ENCODE data around the gene PIK3CA. TPM values are rescaled to one million over a fixed set of nuclear protein-coding genes. Genes with fewer than 3 reads are reported as not detected.
"Not testable (repeated sequence)": the region's sequence is repeated elsewhere in the genome, so short reads cannot be mapped to it uniquely, and the experiment has no call there.

Gene PIK3CA
- total and polyA plus RNA-seq, 10 donors: 4.9 to 40.2 (median 30.9) TPM

DNA sequence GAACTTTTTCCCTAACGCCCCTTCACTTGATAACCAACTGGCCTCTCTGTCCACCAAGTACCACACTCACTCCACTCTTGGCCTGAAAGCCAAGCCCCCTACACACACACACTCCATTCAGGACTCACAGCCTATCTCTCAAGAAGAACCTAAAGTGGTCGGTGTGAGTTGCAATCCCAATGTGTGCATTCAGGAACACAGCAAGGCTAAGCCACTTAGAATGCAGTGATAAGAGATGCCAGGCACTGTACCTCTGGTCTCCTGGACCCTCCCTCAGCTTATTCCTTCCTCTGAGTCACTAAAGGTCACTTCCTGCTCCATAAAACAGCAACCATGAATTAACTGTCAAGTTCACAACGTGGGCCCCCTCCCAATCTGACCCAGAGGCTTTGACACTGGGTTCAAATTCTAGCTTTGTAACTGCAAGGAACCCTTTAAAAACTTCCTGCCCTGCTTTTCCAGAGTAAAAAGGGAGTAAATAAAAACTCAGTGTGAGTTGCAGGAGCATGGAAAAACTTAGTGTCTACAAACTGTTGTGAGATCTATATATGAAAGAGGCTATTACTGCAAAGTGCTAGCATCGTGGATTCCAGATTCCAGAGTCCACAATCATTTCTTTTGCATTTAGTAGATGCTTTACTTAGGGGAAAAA lies 120.4 kb downstream of the PIK3CA start:
- TF ChIP-seq, protein P1, sequence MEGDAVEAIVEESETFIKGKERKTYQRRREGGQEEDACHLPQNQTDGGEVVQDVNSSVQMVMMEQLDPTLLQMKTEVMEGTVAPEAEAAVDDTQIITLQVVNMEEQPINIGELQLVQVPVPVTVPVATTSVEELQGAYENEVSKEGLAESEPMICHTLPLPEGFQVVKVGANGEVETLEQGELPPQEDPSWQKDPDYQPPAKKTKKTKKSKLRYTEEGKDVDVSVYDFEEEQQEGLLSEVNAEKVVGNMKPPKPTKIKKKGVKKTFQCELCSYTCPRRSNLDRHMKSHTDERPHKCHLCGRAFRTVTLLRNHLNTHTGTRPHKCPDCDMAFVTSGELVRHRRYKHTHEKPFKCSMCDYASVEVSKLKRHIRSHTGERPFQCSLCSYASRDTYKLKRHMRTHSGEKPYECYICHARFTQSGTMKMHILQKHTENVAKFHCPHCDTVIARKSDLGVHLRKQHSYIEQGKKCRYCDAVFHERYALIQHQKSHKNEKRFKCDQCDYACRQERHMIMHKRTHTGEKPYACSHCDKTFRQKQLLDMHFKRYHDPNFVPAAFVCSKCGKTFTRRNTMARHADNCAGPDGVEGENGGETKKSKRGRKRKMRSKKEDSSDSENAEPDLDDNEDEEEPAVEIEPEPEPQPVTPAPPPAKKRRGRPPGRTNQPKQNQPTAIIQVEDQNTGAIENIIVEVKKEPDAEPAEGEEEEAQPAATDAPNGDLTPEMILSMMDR (IDR thresholded peaks at IDR 0.05 in 8 of 11, conservative IDR thresholded peaks at IDR 0.05 in 3 of 11): no peak
- TF ChIP-seq POLR2AphosphoS5 (IDR thresholded peaks at IDR 0.05) (peak in 1 of 3 donors; percentile 40), POLR2A (IDR thresholded peaks at IDR 0.05) (no peak)
- Histone ChIP-seq H3K9me3 (peaks cover 0 to under 1% (median 0%) of the 10 kb centered on the region in 8 donors), H3K27me3 (replicated peaks in 1 of 7) (no peaks in the 10 kb centered on the region), H3K4me3 (no peak overlapping the region), H3K4me1 (peaks cover 6 to 42% (median 22%) of the 10 kb centered on the region in 6 donors), H3K36me3 (no peaks in the 10 kb centered on the region), H3K27ac (peak overlapping the region in 6 of 8 donors; percentile 10 to 53 (median 48))
- intact Hi-C loops (cut with DNase I; ENCODE audit: low total_unique reads): no loop called here
- 41 to 47% (median 46%) methylated on average over 4 of the region's 4 CpGs for WGBS, 5 donors
- no peak for DNase-seq

DNA sequence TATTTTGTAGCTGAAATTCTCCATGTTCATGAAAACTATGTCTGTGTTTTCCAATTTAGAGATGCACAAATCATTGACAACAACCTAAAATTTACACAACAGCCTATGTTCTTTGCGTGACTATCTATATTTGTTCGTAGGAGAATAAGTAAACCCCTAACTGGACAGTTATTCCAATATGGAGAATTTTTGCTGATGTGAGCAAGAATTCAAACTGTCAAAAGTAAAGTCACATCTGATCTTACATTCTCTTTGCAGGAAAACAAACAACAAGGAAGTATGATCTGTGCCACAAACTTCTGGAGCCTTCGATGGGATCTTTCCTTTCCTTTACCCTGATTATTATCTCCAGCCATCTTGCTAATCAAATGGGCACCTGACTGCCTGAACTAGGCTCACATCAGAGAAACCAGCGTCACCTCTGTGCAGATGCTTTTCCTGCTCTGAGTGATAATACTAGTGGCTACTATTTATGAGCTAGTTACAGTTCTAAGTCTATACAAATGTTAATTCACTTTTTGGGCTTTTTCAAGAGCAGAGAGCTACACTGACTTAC lies 121.1 kb downstream of the PIK3CA start:
- DNase-seq: no peak
- H3K27ac ChIP-seq: peak overlapping the region in 4 of 8 donors; percentile 46 to 53 (median 50)
- intact Hi-C loops (cut with DNase I; ENCODE audit: low total_unique reads): no loop called here

DNA sequence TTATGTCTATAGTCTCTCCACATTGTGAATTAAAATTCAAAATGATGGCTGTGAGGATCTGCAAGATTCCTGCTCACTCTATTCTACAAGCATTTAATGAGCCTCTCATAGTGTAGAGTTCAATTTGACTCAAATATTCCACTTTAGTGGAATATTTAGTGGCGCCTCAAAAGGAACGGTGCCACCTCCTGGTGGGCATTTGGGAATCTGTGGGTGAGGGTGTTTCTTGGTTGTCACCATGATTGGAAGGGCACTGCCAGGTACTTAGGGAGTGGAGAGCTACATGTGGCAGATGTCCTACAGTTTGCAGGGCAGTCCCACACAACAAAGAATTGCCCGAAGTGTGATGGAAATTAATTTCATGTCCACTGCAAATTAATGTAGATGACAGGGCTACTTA lies 124.2 kb downstream of the PIK3CA start:
- Histone ChIP-seq H3K4me1 (peaks cover under 1 to 21% (median 12%) of the 10 kb centered on the region in 6 donors), H3K9me3 (no peaks in the 10 kb centered on the region), H3K27ac (no peak overlapping the region), H3K27me3 (replicated peaks in 1 of 7) (no peaks in the 10 kb centered on the region), H3K36me3 (no peaks in the 10 kb centered on the region), H3K4me3 (no peak overlapping the region)
- intact Hi-C loops (cut with DNase I; ENCODE audit: low total_unique reads): no loop called here
- no peak for DNase-seq
- TF ChIP-seq POLR2AphosphoS5 (IDR thresholded peaks at IDR 0.05) (no peak), POLR2A (IDR thresholded peaks at IDR 0.05) (no peak)
- TF ChIP-seq, protein P1 (IDR thresholded peaks at IDR 0.05 in 8 of 11, conservative IDR thresholded peaks at IDR 0.05 in 3 of 11): peak in 3 of 11 experiments; percentile 17 to 35 (median 32)
- WGBS, 5 donors: 90 to 95% (median 92%) methylated on average over 3 of the region's 3 CpGs

More for the DNA sequence above, 121.1 kb downstream of the PIK3CA start:
- 70 to 79% (median 71%) methylated on average over 4 of the region's 4 CpGs for WGBS, 5 donors
- Histone ChIP-seq H3K36me3 (no peaks in the 10 kb centered on the region), H3K27me3 (replicated peaks in 1 of 7) (no peaks in the 10 kb centered on the region), H3K4me1 (peaks cover 6 to 42% (median 22%) of the 10 kb centered on the region in 6 donors), H3K9me3 (no peaks in the 10 kb centered on the region), H3K4me3 (no peak overlapping the region)
- TF ChIP-seq, protein P1 (IDR thresholded peaks at IDR 0.05 in 8 of 11, conservative IDR thresholded peaks at IDR 0.05 in 3 of 11): no peak
- TF ChIP-seq POLR2A (IDR thresholded peaks at IDR 0.05) (no peak), POLR2AphosphoS5 (IDR thresholded peaks at IDR 0.05) (no peak)

DNA sequence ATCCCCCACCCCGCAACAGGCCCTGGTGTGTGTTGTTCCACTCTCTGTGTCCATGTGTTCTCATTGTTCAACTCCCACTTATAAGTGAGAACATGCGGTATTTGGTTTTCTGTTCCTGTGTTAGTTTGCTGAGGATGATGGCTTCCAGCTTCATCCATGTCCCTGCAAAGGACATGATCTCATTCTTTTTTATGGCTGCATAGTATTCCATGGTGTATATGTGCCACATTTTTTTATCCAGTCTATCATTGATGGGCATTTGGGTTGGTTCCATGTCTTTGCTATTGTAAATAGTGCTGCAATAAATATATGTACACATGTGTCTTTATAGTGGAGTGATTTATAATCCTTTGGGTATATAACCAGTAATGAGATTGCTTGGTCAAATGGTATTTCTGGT lies 126.3 kb downstream of the PIK3CA start:
- WGBS, 5 donors: 84 to 91% (median 90%) methylated on average over 2 of the region's 2 CpGs
- DNase-seq; H3K4me1 ChIP-seq; H3K36me3 ChIP-seq; H3K9me3 ChIP-seq; intact Hi-C loops (cut with DNase I; ENCODE audit: low total_unique reads); H3K27me3 ChIP-seq (replicated peaks in 1 of 7); H3K4me3 ChIP-seq; H3K27ac ChIP-seq: not testable (repeated sequence)

Measured in spleen (tissue), 11 donors.